Naive thymus-derived CD4-positive, alpha-beta T cell (primary cell): ENCODE measurements around the gene NPIPB8. TPM values are rescaled to one million over a fixed set of nuclear protein-coding genes. Genes with fewer than 3 reads are reported as not detected.
A peak's percentile ranks its signal among the peaks of the same experiment; 100 is the strongest.
"Not testable (repeated sequence)": the region's sequence is repeated elsewhere in the genome, so short reads cannot be mapped to it uniquely, and the experiment has no call there.

Source experiments
- ATAC-seq: fragments of 150-1000 bp; cut with Tn5 transposase; 2 replicates; pipeline ENCODE4 v1.10.0; 2021; ENCODE audit warnings: mild to moderate bottlenecking, moderate library complexity
- CTCF ChIA-PET: fragments of 350-600 bp; sonication (Branson Sonifier 250); formaldehyde crosslinking; loops from one replicate; lab custom pipeline; 2021; ENCODE audit warnings: antibody characterized with exemption; lab: Charles Lee
- POLR2A ChIA-PET: fragments of 350-600 bp; sonication (Branson Sonifier 250); formaldehyde crosslinking; loops from one replicate; lab custom pipeline; 2021; ENCODE audit warnings: antibody characterized with exemption, inconsistent platforms; lab: Charles Lee
- DNase-seq, 9 donors: peaks; one replicate each; pipeline versions ENCODE4 v3.0.0 to v3.0.0-alpha.2; 2020 to 2022; ENCODE audit warnings: mixed read lengths in 1 of 9
- H3K27ac ChIP-seq: one replicate; pipeline ENCODE4 v1.7.0; 2013; ENCODE audit warnings: mild to moderate bottlenecking, low read depth, low read length, moderate library complexity
- H3K27me3 ChIP-seq, 2 donors: one replicate each; pipeline ENCODE4 v1.7.0; 2013; ENCODE audit warnings: low read length in 2 of 2, mild to moderate bottlenecking in 2 of 2, moderate library complexity in 2 of 2; ENCODE audit not compliant: control insufficient read depth in 2 of 2, insufficient read depth in 2 of 2
- H3K36me3 ChIP-seq, 3 experiments: 1 replicate in 2 of 3; 2 replicates in 1 of 3; pipeline ENCODE4 v1.7.0; 2013; ENCODE audit warnings: low read length in 3 of 3, mild to moderate bottlenecking in 3 of 3, moderate library complexity in 1 of 3; ENCODE audit not compliant: insufficient read depth in 3 of 3, control insufficient read depth in 2 of 3
- H3K4me1 ChIP-seq, 2 donors: one replicate each; pipeline ENCODE4 v1.7.0; 2013; ENCODE audit warnings: low read length in 2 of 2, mild to moderate bottlenecking in 2 of 2, moderate library complexity in 1 of 2; ENCODE audit not compliant: control insufficient read depth in 2 of 2, insufficient read depth in 2 of 2
- H3K4me3 ChIP-seq: 2 replicates; pipeline ENCODE4 v1.7.0; 2013; ENCODE audit warnings: mild to moderate bottlenecking, low read length
- H3K9me3 ChIP-seq, 3 experiments: 1 replicate in 2 of 3; 2 replicates in 1 of 3; pipeline ENCODE4 v1.7.0; 2013; ENCODE audit warnings: low read length in 3 of 3; ENCODE audit not compliant: control insufficient read depth in 2 of 3
- H3K27ac Mint-ChIP-seq, 9 donors: one replicate each; pipeline ENCODE4 v1.8.0; 2020 to 2022; ENCODE audit warnings: mixed read lengths in 9 of 9, mild to moderate bottlenecking in 8 of 9, moderate library complexity in 5 of 9, inconsistent platforms in 2 of 9
- H3K27me3 Mint-ChIP-seq, 5 donors: one replicate each; pipeline ENCODE4 v1.8.0; 2021 to 2022; ENCODE audit warnings: mixed read lengths in 5 of 5, mild to moderate bottlenecking in 1 of 5
- H3K36me3 Mint-ChIP-seq, 5 donors: one replicate each; pipeline ENCODE4 v1.8.0; 2020 to 2022; ENCODE audit warnings: mixed read lengths in 5 of 5, mild to moderate bottlenecking in 3 of 5, inconsistent platforms in 1 of 5
- H3K4me1 Mint-ChIP-seq, 7 donors: one replicate each; pipeline ENCODE4 v1.8.0; 2020 to 2022; ENCODE audit warnings: mixed read lengths in 7 of 7, mild to moderate bottlenecking in 3 of 7, inconsistent platforms in 1 of 7
- H3K4me3 Mint-ChIP-seq, 10 donors: one replicate each; pipeline ENCODE4 v1.8.0; 2020 to 2022; ENCODE audit warnings: mild to moderate bottlenecking in 10 of 10, mixed read lengths in 10 of 10, moderate library complexity in 6 of 10, inconsistent platforms in 2 of 10
- H3K9me3 Mint-ChIP-seq, 11 donors: one replicate each; pipeline ENCODE4 v1.8.0; 2020 to 2022; ENCODE audit warnings: mixed read lengths in 11 of 11, mild to moderate bottlenecking in 4 of 11, inconsistent platforms in 1 of 11, moderate library complexity in 1 of 11
- intact Hi-C, 2 donors: fragments of 100-400 bp; cut with micrococcal nuclease; formaldehyde crosslinking; loops; one replicate each; pipeline ENCODE4 v1.15.1; 2023
- polyA plus RNA-seq, 2 donors: library from polyadenylated mRNA; unstranded; fragments of 300-500 nt; fragmentation: Illumina TruSeq; gene quantifications; one replicate each; pipeline ENCODE4 v1.2.3, GENCODE V29; 2021
- total RNA-seq, 6 experiments: library from RNA in 5 of 6; stranded (reverse) in 5 of 6; gene quantifications; 1 replicate in 5 of 6; 2 replicates in 1 of 6; pipeline ENCODE4 v1.2.3 and lab custom pipeline; 2021 to 2026

Gene NPIPB8
- total RNA-seq, result 1 to 10 TPM in 2 of 5 experiments, under 1 TPM in 2, not detected in 1; 0.88 to 3.0 (median 1.4) TPM
- polyA plus RNA-seq, result not detected
- 0.54 reads per million for total RNA-seq (lab: John Stamatoyannopoulos, UW)

GRCh38 chr16:28637765-28638164 is at the start of gene NPIPB8:
Gene NPIPB8, plus strand, starts transcription at chr16:28638065. Its CDS starts 296 bp downstream, at chr16:28638361.
- H3K4me1 ChIP-seq, H3K36me3 Mint-ChIP-seq, H3K4me3 Mint-ChIP-seq, POLR2A ChIA-PET, H3K27ac Mint-ChIP-seq, H3K9me3 ChIP-seq, H3K4me3 ChIP-seq, H3K27ac ChIP-seq, H3K27me3 ChIP-seq, H3K27me3 Mint-ChIP-seq, H3K36me3 ChIP-seq, DNase-seq, H3K4me1 Mint-ChIP-seq, ATAC-seq, intact Hi-C loops, H3K9me3 Mint-ChIP-seq, CTCF ChIA-PET: not testable (repeated sequence)

- H3K9me3 ChIP-seq, result no peaks in the 10 kb centered on the region
- peaks cover 0 to 83% (median 0%) of the 10 kb centered on the region in 3 experiments for H3K36me3 ChIP-seq
- intact Hi-C loops, result no loop called here
- ChIA-PET POLR2A (no interaction called here), CTCF (no interaction called here)
- no peak overlapping the region for H3K4me3 ChIP-seq
- H3K27me3 Mint-ChIP-seq, result no peaks in the 10 kb centered on the region
- H3K27ac Mint-ChIP-seq, result peak overlapping the region in 5 of 9 donors; percentile 21 to 82 (median 31)
- no peaks in the 10 kb centered on the region for H3K9me3 Mint-ChIP-seq
- H3K4me3 Mint-ChIP-seq, result no peak overlapping the region
- DNase-seq (no peak), ATAC-seq (no peak)
- H3K27ac ChIP-seq, result no peak overlapping the region
- H3K4me1 ChIP-seq, result no peaks in the 10 kb centered on the region
- no peaks in the 10 kb centered on the region for H3K27me3 ChIP-seq
- peaks cover 0 to 4% (median 0%) of the 10 kb centered on the region in 7 donors for H3K4me1 Mint-ChIP-seq
- peaks cover 6 to 50% (median 8%) of the 10 kb centered on the region in 5 donors for H3K36me3 Mint-ChIP-seq
Measured at GRCh38 chr16:28589069-28589468, 48.8 kb upstream of the NPIPB8 start.

- no peaks in the 10 kb centered on the region for H3K27me3 Mint-ChIP-seq
- DNase-seq (no peak), ATAC-seq (no peak)
- peaks cover 3 to 45% (median 4%) of the 10 kb centered on the region in 5 donors for H3K36me3 Mint-ChIP-seq
- H3K9me3 Mint-ChIP-seq, result no peaks in the 10 kb centered on the region
- CTCF ChIA-PET, result no interaction called here
- H3K9me3 ChIP-seq, result no peaks in the 10 kb centered on the region
- peaks cover 0 to 4% (median 0%) of the 10 kb centered on the region in 7 donors for H3K4me1 Mint-ChIP-seq
- intact Hi-C loops, result no loop called here
- H3K4me3 Mint-ChIP-seq, result no peak overlapping the region
- no peaks in the 10 kb centered on the region for H3K27me3 ChIP-seq
- H3K36me3 ChIP-seq, result peaks cover 0 to 76% (median 0%) of the 10 kb centered on the region in 3 experiments
- no peak overlapping the region for H3K4me3 ChIP-seq
- H3K27ac ChIP-seq, result no peak overlapping the region
- H3K27ac Mint-ChIP-seq, result no peak overlapping the region
- no peaks in the 10 kb centered on the region for H3K4me1 ChIP-seq
- POLR2A ChIA-PET, result no interaction called here
Measured at GRCh38 chr16:28589930-28590329, 47.9 kb upstream of the NPIPB8 start.

- no peaks in the 10 kb centered on the region for H3K27me3 Mint-ChIP-seq
- no peak overlapping the region for H3K4me3 Mint-ChIP-seq
- Histone ChIP-seq H3K27ac (no peak overlapping the region), H3K9me3 (no peaks in the 10 kb centered on the region), H3K27me3 (no peaks in the 10 kb centered on the region), H3K36me3 (peaks cover 0 to 69% (median 0%) of the 10 kb centered on the region in 3 experiments), H3K4me3 (no peak overlapping the region), H3K4me1 (no peaks in the 10 kb centered on the region)
- intact Hi-C loops, result no loop called here
- peaks cover 0 to 4% (median 0%) of the 10 kb centered on the region in 7 donors for H3K4me1 Mint-ChIP-seq
- CTCF ChIA-PET, result no interaction called here
- ATAC-seq (no peak), DNase-seq (no peak)
- H3K36me3 Mint-ChIP-seq, result peaks cover 0 to 40% (median 3%) of the 10 kb centered on the region in 5 donors
- H3K9me3 Mint-ChIP-seq, result no peaks in the 10 kb centered on the region
- POLR2A ChIA-PET, result interaction anchor here (0.5 kb wide), 1 partner anchor 94 kb away, joined by 3 read pairs; no protein-coding TSS in a partner anchor
- H3K27ac Mint-ChIP-seq, result no peak overlapping the region
Measured at GRCh38 chr16:28590384-28591340, 47.2 kb upstream of the NPIPB8 start.

DNA sequence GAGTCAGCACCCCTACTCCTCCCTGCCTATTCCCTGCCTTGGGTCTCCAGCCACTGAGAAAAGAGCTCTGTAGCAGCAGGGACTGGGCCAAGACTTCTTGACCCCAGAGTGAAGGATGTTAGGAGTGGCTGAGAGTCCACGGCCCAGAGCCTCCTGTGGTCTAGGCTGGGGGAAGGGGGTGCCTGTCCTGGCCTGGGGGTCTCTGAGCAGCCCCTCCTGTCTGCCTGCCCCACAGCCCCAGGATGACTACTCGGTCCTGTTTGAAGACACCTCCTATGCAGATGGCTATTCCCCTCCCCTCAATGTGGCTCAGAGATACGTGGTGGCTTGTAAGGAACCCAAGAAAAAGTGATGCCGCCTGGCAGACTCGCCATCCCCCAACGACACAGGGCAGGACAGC is 46.5 kb upstream of the NPIPB8 start:
- peaks cover 0 to 62% (median 0%) of the 10 kb centered on the region in 3 experiments for H3K36me3 ChIP-seq
- H3K4me3 ChIP-seq, result no peak overlapping the region
- Mint-ChIP-seq H3K4me3 (no peak overlapping the region), H3K36me3 (peaks cover 0 to 37% (median 3%) of the 10 kb centered on the region in 5 donors), H3K9me3 (no peaks in the 10 kb centered on the region), H3K27ac (no peak overlapping the region), H3K27me3 (no peaks in the 10 kb centered on the region), H3K4me1 (peaks cover 0 to 4% (median 0%) of the 10 kb centered on the region in 7 donors)
- H3K27ac ChIP-seq, result no peak overlapping the region
- ChIA-PET CTCF (no interaction called here), POLR2A (no interaction called here)
- DNase-seq (no peak), ATAC-seq (no peak)
- intact Hi-C loops, result no loop called here
- H3K9me3 ChIP-seq, result no peaks in the 10 kb centered on the region
- no peaks in the 10 kb centered on the region for H3K27me3 ChIP-seq
- H3K4me1 ChIP-seq, result no peaks in the 10 kb centered on the region

DNA sequence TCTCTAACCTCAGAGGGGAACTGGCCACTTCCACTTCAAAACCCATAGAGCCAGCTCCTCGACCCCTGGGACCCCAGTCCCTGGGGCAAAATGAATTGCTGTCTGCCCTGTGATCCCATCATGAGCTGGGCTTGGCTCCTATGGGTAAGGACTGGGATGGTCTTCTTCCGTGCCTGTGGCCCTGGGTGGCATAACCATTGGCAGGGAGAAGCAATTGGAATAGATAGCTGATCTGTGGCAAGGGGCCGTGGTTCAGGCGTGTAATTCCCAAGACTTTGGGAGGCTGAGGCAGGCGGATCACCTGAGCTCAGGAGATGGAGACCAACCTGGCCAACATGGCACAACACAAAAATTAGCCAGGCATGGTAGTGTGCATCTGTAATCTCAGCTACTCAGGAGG is 45.4 kb upstream of the NPIPB8 start:
- Mint-ChIP-seq H3K36me3 (peaks cover 0 to 28% (median 3%) of the 10 kb centered on the region in 5 donors), H3K27ac (peak overlapping the region in 5 of 9 donors; percentile 26 to 66 (median 40)), H3K4me1 (peaks cover 0 to 9% (median 6%) of the 10 kb centered on the region in 7 donors), H3K27me3 (no peaks in the 10 kb centered on the region), H3K4me3 (no peak overlapping the region), H3K9me3 (no peaks in the 10 kb centered on the region)
- intact Hi-C loops, result no loop called here
- H3K4me1 ChIP-seq, result no peaks in the 10 kb centered on the region
- H3K36me3 ChIP-seq, result peaks cover 0 to 50% (median 0%) of the 10 kb centered on the region in 3 experiments
- no peaks in the 10 kb centered on the region for H3K27me3 ChIP-seq
- POLR2A ChIA-PET, result interaction anchor here (0.9 kb wide), 1 partner anchor 300 kb away, joined by 3 read pairs; the partner anchor contains the start of gene SBK1
- H3K4me3 ChIP-seq, result no peak overlapping the region
- DNase-seq, result no peak
- CTCF ChIA-PET, result no interaction called here
- no peaks in the 10 kb centered on the region for H3K9me3 ChIP-seq
- no peak for ATAC-seq
- no peak overlapping the region for H3K27ac ChIP-seq
